Measurements from ENCODE around the gene ALK. TPM values are rescaled to one million over a fixed set of nuclear protein-coding genes. Genes with fewer than 3 reads are reported as not detected.

ALK gene
- total and polyA plus RNA-seq, 10 of the 15 experiments (the other 5 are each of a cell fraction or from before 2014, with no cell fraction given) = 0.11 TPM; not detected in 9

- no peak overlapping the region for H2AFZ ChIP-seq (ENCODE audit: control insufficient read depth, low read depth, low read length)
- in situ Hi-C loops (cut with MboI) (loop anchor here (5.0 kb wide), 1 partner anchor 153 kb away; no protein-coding TSS in a partner anchor), intact Hi-C loops (cut with micrococcal nuclease; ENCODE audit: unreplicated experiment) (no loop called here)
- H4K20me1 ChIP-seq (ENCODE audit: control insufficient read depth, insufficient read depth) = no peaks in the 10 kb centered on the region
- BruUV-seq (replicated peaks) = no TSS peak
- SMC1A ChIA-PET (ENCODE audit: uncharacterized antibody, unreplicated experiment) = no interaction called here
- no peak for FAIRE-seq
- no peaks in the 10 kb centered on the region for H3K79me2 ChIP-seq (ENCODE audit: control insufficient read depth, insufficient read depth, low read length)
- no peak overlapping the region for H3K4me2 ChIP-seq (ENCODE audit: control insufficient read depth, insufficient read depth)
- no peaks in the 10 kb centered on the region for H3K4me1 ChIP-seq (ENCODE audit: control insufficient read depth, insufficient read depth, low read length)
- no peaks in the 10 kb centered on the region for H3K9me3 ChIP-seq (replicated peaks; ENCODE audit: control insufficient read depth, insufficient read depth, low read length)
- H3K4me3 ChIP-seq = no peak overlapping the region
- TF ChIP-seq PKNOX1 (IDR thresholded peaks at IDR 0.05) (no peak), RUNX3 (IDR thresholded peaks at IDR 0.05; ENCODE audit: low read length) (no peak), RAD51 (IDR thresholded peaks at IDR 0.05) (no peak), ZZZ3 (IDR thresholded peaks at IDR 0.05; ENCODE audit: control insufficient read depth, insufficient read length, low read depth) (no peak), ZBTB4 (CRISPR knock-in tag; IDR thresholded peaks at IDR 0.05) (no peak), SIX5 (IDR thresholded peaks at IDR 0.05; ENCODE audit: low read depth, low read length, severe bottlenecking) (no peak), PRDM15 (CRISPR knock-in tag; IDR thresholded peaks at IDR 0.05) (no peak), NFYB (IDR thresholded peaks at IDR 0.05; ENCODE audit: insufficient read depth, low read depth, low read length) (no peak), ATF3 (IDR thresholded peaks at IDR 0.05; ENCODE audit: borderline replicate concordance, extremely low read depth, low read depth, low read length) (no peak), TAF1 (IDR thresholded peaks at IDR 0.05; ENCODE audit: borderline replicate concordance, low read depth, low read length) (no peak), ZNF384 (IDR thresholded peaks at IDR 0.05; ENCODE audit: borderline replicate concordance, low read depth, low read length) (no peak), GABPA (IDR thresholded peaks at IDR 0.05; ENCODE audit: low read depth) (no peak)
- H3K27ac ChIP-seq (ENCODE audit: control insufficient read depth, insufficient read depth) = no peak overlapping the region
- POLR2A ChIA-PET = no interaction called here
- WGBS (ENCODE audit: insufficient coverage, insufficient replicate concordance, low lambda C conversion rate, missing lambda C conversion rate) = 2% methylated on average over 3 of the region's 3 CpGs
- no peak for ATAC-seq
- no peak overlapping the region for H3K9ac ChIP-seq (ENCODE audit: control insufficient read depth, insufficient read depth, low read length)
- RAD21 ChIA-PET (ENCODE audit: unreplicated experiment) = no interaction called here
- H3K36me3 ChIP-seq (ENCODE audit: control insufficient read depth in 2 of 2, insufficient read depth in 2 of 2, low read length in 1 of 2) = no peaks in the 10 kb centered on the region
- DNase-seq (ENCODE audit: low read depth, low spot score) = no peak
- CTCF ChIA-PET = no interaction called here
- peaks cover 6 to 13% of the 10 kb centered on the region in 2 experiments for H3K27me3 ChIP-seq (replicated peaks in 1 of 2; ENCODE audit: control insufficient read depth in 2 of 2, insufficient read depth in 2 of 2, low read length in 1 of 2)
Measured at GRCh38 chr2:29918941-29919340, 2.4 kb downstream of the ALK start.

All from GM12878 (cell line).